Measurements from ENCODE around the gene ZNF679. TPM values are rescaled to one million over a fixed set of nuclear protein-coding genes. Genes with fewer than 3 reads are reported as not detected.
"Not testable (repeated sequence)": the region's sequence is repeated elsewhere in the genome, so short reads cannot be mapped to it uniquely, and the experiment has no call there.

The ZNF679 gene
- total and polyA plus RNA-seq, 7 donors: not detected

DNA sequence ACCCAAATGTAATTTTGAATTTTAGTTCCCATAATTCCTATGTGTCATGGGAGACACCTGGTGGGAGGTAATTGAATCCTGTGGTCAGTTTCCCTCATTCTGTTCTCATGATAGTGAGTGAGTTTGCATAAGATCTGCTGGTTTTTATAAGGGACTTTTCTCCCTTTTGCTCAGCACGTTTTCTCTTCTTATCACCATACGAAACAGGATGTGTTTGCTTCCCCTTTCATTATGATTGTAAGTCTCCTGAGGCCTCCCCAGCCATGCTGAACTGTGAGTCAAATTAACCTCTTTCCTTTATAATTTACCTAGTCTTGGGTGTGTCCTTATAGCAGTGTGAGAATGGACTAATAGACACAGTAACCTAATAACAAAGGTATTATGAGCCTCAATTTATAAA lies 49.4 kb downstream of the ZNF679 start:
- intact Hi-C loops (cut with DNase I): no loop called here
- 47 to 57% (median 48%) methylated on average over 2 of the region's 2 CpGs for WGBS, 3 donors

DNA sequence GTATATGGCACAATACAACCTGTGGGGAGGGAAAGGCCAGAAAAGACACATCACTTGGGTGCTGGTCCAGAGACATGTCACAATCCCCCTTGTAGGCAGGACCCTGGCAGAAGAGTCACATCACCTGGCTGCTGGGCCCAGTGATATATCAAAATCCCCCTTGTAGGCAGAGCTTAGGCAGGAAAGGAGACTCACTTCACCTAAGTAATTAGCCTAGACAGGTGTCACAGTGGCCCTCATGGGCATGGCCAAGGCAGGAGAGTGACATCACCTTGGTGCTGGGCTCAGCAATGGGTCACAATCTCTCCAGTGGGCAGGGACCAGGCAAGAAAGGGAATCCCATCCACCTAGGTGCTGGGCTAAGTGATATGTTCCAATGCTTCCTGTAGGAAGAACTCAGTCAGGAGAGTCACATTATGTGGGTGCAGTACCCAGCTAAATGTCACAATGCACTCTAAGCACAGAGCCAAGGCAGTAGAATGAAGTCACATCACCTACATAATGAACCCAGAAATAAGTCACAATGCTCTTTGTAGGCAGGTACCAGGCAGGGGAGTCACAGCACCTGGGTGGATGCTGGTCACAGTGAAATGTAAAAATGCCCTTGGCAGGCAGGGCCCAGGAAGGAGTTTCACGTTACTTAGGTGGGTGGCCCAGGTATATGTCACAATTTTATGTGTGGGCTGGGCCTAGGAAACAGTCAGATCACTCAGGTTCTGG lies 66.6 kb downstream of the ZNF679 start:
- WGBS, 3 donors: 76 to 84% (median 77%) methylated on average over 1 of the region's 1 CpG
- H3K4me3 ChIP-seq: no peak overlapping the region
- no peaks in the 10 kb centered on the region for H3K36me3 ChIP-seq (ENCODE audit: insufficient read depth in 1 of 2, low read depth in 1 of 2)
- H3K27ac ChIP-seq: no peak overlapping the region
- no peak for DNase-seq
- TF ChIP-seq, protein P1, sequence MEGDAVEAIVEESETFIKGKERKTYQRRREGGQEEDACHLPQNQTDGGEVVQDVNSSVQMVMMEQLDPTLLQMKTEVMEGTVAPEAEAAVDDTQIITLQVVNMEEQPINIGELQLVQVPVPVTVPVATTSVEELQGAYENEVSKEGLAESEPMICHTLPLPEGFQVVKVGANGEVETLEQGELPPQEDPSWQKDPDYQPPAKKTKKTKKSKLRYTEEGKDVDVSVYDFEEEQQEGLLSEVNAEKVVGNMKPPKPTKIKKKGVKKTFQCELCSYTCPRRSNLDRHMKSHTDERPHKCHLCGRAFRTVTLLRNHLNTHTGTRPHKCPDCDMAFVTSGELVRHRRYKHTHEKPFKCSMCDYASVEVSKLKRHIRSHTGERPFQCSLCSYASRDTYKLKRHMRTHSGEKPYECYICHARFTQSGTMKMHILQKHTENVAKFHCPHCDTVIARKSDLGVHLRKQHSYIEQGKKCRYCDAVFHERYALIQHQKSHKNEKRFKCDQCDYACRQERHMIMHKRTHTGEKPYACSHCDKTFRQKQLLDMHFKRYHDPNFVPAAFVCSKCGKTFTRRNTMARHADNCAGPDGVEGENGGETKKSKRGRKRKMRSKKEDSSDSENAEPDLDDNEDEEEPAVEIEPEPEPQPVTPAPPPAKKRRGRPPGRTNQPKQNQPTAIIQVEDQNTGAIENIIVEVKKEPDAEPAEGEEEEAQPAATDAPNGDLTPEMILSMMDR (IDR thresholded peaks at IDR 0.05): no peak
- no peak for ATAC-seq
- intact Hi-C loops (cut with DNase I): no loop called here
- H3K27me3 ChIP-seq (ENCODE audit: insufficient read depth in 3 of 3, low read length in 2 of 3): no peaks in the 10 kb centered on the region
- no peaks in the 10 kb centered on the region for H3K9me3 ChIP-seq
- H3K4me1 ChIP-seq: no peaks in the 10 kb centered on the region

More for the DNA sequence above, 49.4 kb downstream of the ZNF679 start:
- ATAC-seq (no peak), DNase-seq (no peak)
- no peak overlapping the region for H3K4me3 ChIP-seq
- TF ChIP-seq, protein P1 (IDR thresholded peaks at IDR 0.05): no peak
- no peaks in the 10 kb centered on the region for H3K27me3 ChIP-seq (ENCODE audit: insufficient read depth in 3 of 3, low read length in 2 of 3)
- H3K9me3 ChIP-seq: peaks cover 12% of the 10 kb centered on the region
- no peaks in the 10 kb centered on the region for H3K4me1 ChIP-seq
- no peaks in the 10 kb centered on the region for H3K36me3 ChIP-seq (ENCODE audit: insufficient read depth in 1 of 2, low read depth in 1 of 2)
- no peak overlapping the region for H3K27ac ChIP-seq

- H3K36me3 ChIP-seq (ENCODE audit: insufficient read depth in 1 of 2, low read depth in 1 of 2); DNase-seq; H3K27me3 ChIP-seq (ENCODE audit: insufficient read depth in 3 of 3, low read length in 2 of 3); ATAC-seq; H3K9me3 ChIP-seq; H3K4me1 ChIP-seq; intact Hi-C loops (cut with DNase I); H3K4me3 ChIP-seq; H3K27ac ChIP-seq: not testable (repeated sequence)
- WGBS, 3 donors: 66 to 78% (median 75%) methylated on average over 1 of the region's 1 CpG
Observed at GRCh38 chr7:64297418-64297817, 69.1 kb downstream of the ZNF679 start.

DNA sequence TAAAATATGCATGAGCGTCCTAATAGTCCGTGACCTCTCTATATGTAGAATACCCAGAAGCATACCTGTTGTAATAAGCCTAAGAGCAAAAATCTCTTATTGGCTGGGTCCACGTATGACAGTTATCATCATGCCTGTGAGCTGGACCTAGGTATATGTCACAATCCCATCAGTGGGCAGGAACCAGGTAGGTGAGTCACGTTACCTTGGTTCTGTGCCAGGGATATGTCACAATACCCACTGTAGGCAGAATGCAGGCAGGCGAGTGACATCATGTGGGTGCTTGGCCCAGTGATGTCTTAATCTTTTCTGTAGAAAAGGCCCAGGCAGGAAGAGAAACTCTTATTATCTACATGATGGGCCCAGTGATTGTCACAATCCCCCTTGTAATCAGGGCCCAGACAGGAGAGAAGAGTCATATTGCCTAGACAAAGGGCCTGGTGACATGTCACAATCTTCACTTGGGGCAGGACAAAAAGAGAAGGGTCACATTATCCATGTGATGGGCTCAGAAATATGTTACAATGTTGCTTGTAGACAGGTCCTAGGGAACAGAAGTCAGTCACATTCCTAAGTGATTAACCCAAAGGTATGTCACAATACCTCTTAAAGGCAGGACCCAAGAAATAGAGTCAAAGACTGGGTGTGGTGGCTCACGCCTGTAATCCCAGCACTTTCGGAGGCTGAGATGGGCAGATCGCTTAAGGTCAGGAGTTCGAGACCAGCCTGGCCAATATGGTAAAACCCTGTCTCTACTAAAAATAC lies 72.5 kb downstream of the ZNF679 start:
- no peak overlapping the region for H3K4me3 ChIP-seq
- H3K4me1 ChIP-seq: no peaks in the 10 kb centered on the region
- ATAC-seq (no peak), DNase-seq (no peak)
- TF ChIP-seq, protein P1 (IDR thresholded peaks at IDR 0.05): no peak
- 87 to 91% (median 90%) methylated on average over 9 of the region's 9 CpGs for WGBS, 3 donors
- no peaks in the 10 kb centered on the region for H3K9me3 ChIP-seq
- H3K27ac ChIP-seq: no peak overlapping the region
- no peaks in the 10 kb centered on the region for H3K27me3 ChIP-seq (ENCODE audit: insufficient read depth in 3 of 3, low read length in 2 of 3)
- intact Hi-C loops (cut with DNase I): loop anchor here in 1 of 2 donors (10.0 kb wide), 1 partner anchor 494 kb away; the partner anchor contains the start of gene ZNF138
- H3K36me3 ChIP-seq (ENCODE audit: insufficient read depth in 1 of 2, low read depth in 1 of 2): no peaks in the 10 kb centered on the region
